Measurements from ENCODE around the gene SLC35F1.

The SLC35F1 gene

GRCh38 chr6:118206221-118206620 lies 299.2 kb downstream of the SLC35F1 start:
- Histone ChIP-seq H3K4me3 (ENCODE audit: low read depth in 1 of 2, low read length in 2 of 2) (no peak overlapping the region), H3K79me2 (ENCODE audit: insufficient read depth, low read length) (no peaks in the 10 kb centered on the region), H3K4me2 (ENCODE audit: insufficient read depth, low read length) (no peak overlapping the region), H3K27ac (ENCODE audit: low read length) (no peak overlapping the region), H4K20me1 (ENCODE audit: insufficient read depth, low read length) (no peaks in the 10 kb centered on the region), H3K27me3 (ENCODE audit: insufficient read depth, low read length, poor library complexity) (peaks cover 3% of the 10 kb centered on the region), H2AFZ (ENCODE audit: low read depth, low read length) (no peak overlapping the region), H3K4me1 (ENCODE audit: insufficient read depth, low read length) (no peaks in the 10 kb centered on the region), H3K9ac (ENCODE audit: low read depth, low read length) (no peak overlapping the region), H3K36me3 (ENCODE audit: insufficient read depth, low read length) (no peaks in the 10 kb centered on the region), H3K9me3 (ENCODE audit: insufficient read depth, low read length, severe bottlenecking) (no peaks in the 10 kb centered on the region)
- ATAC-seq (ENCODE audit: insufficient read depth, low read depth) (no peak), DNase-seq (no peak)
- no peak for TF ChIP-seq EZH2 (IDR thresholded peaks at IDR 0.05; ENCODE audit: borderline replicate concordance, low read depth, low read length, severe bottlenecking)
- no peak for TF ChIP-seq CTCF (IDR thresholded peaks at IDR 0.05; ENCODE audit: borderline replicate concordance, extremely low read depth, low read length, poor library complexity, severe bottlenecking)

- peaks cover 3% of the 10 kb centered on the region for H3K27me3 ChIP-seq (ENCODE audit: insufficient read depth, low read length, poor library complexity)
- H3K9ac ChIP-seq (ENCODE audit: low read depth, low read length), result no peak overlapping the region
- no peaks in the 10 kb centered on the region for H3K79me2 ChIP-seq (ENCODE audit: insufficient read depth, low read length)
- no peak overlapping the region for H2AFZ ChIP-seq (ENCODE audit: low read depth, low read length)
- ATAC-seq (ENCODE audit: insufficient read depth, low read depth) (no peak), DNase-seq (no peak)
- H3K36me3 ChIP-seq (ENCODE audit: insufficient read depth, low read length), result no peaks in the 10 kb centered on the region
- H3K27ac ChIP-seq (ENCODE audit: low read length), result no peak overlapping the region
- TF ChIP-seq CTCF (IDR thresholded peaks at IDR 0.05; ENCODE audit: borderline replicate concordance, extremely low read depth, low read length, poor library complexity, severe bottlenecking), result no peak
- no peak for TF ChIP-seq EZH2 (IDR thresholded peaks at IDR 0.05; ENCODE audit: borderline replicate concordance, low read depth, low read length, severe bottlenecking)
- no peak overlapping the region for H3K4me2 ChIP-seq (ENCODE audit: insufficient read depth, low read length)
- no peaks in the 10 kb centered on the region for H4K20me1 ChIP-seq (ENCODE audit: insufficient read depth, low read length)
- no peaks in the 10 kb centered on the region for H3K4me1 ChIP-seq (ENCODE audit: insufficient read depth, low read length)
- H3K9me3 ChIP-seq (ENCODE audit: insufficient read depth, low read length, severe bottlenecking), result no peaks in the 10 kb centered on the region
- no peak overlapping the region for H3K4me3 ChIP-seq (ENCODE audit: low read depth in 1 of 2, low read length in 2 of 2)
Measured at GRCh38 chr6:118207947-118208346, 300.9 kb downstream of the SLC35F1 start.

GRCh38 chr6:118212451-118213173 lies 305.5 kb downstream of the SLC35F1 start:
- H3K4me2 ChIP-seq (ENCODE audit: insufficient read depth, low read length), result no peak overlapping the region
- ATAC-seq (ENCODE audit: insufficient read depth, low read depth), result no peak
- no peak overlapping the region for H2AFZ ChIP-seq (ENCODE audit: low read depth, low read length)
- H3K4me3 ChIP-seq (ENCODE audit: low read depth in 1 of 2, low read length in 2 of 2), result no peak overlapping the region
- no peaks in the 10 kb centered on the region for H4K20me1 ChIP-seq (ENCODE audit: insufficient read depth, low read length)
- H3K27ac ChIP-seq (ENCODE audit: low read length), result no peak overlapping the region
- no peaks in the 10 kb centered on the region for H3K9me3 ChIP-seq (ENCODE audit: insufficient read depth, low read length, severe bottlenecking)
- no peak for TF ChIP-seq CTCF (IDR thresholded peaks at IDR 0.05; ENCODE audit: borderline replicate concordance, extremely low read depth, low read length, poor library complexity, severe bottlenecking)
- no peak for TF ChIP-seq EZH2 (IDR thresholded peaks at IDR 0.05; ENCODE audit: borderline replicate concordance, low read depth, low read length, severe bottlenecking)
- no peaks in the 10 kb centered on the region for H3K4me1 ChIP-seq (ENCODE audit: insufficient read depth, low read length)
- no peak for DNase-seq
- H3K79me2 ChIP-seq (ENCODE audit: insufficient read depth, low read length), result no peaks in the 10 kb centered on the region
- H3K9ac ChIP-seq (ENCODE audit: low read depth, low read length), result no peak overlapping the region
- no peaks in the 10 kb centered on the region for H3K27me3 ChIP-seq (ENCODE audit: insufficient read depth, low read length, poor library complexity)
- no peaks in the 10 kb centered on the region for H3K36me3 ChIP-seq (ENCODE audit: insufficient read depth, low read length)
